ENCODE data around the gene RNF135.
"Not testable (repeated sequence)": the region's sequence is repeated elsewhere in the genome, so short reads cannot be mapped to it uniquely, and the experiment has no call there.

RNF135 gene, protein sequence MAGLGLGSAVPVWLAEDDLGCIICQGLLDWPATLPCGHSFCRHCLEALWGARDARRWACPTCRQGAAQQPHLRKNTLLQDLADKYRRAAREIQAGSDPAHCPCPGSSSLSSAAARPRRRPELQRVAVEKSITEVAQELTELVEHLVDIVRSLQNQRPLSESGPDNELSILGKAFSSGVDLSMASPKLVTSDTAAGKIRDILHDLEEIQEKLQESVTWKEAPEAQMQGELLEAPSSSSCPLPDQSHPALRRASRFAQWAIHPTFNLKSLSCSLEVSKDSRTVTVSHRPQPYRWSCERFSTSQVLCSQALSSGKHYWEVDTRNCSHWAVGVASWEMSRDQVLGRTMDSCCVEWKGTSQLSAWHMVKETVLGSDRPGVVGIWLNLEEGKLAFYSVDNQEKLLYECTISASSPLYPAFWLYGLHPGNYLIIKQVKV

DNA sequence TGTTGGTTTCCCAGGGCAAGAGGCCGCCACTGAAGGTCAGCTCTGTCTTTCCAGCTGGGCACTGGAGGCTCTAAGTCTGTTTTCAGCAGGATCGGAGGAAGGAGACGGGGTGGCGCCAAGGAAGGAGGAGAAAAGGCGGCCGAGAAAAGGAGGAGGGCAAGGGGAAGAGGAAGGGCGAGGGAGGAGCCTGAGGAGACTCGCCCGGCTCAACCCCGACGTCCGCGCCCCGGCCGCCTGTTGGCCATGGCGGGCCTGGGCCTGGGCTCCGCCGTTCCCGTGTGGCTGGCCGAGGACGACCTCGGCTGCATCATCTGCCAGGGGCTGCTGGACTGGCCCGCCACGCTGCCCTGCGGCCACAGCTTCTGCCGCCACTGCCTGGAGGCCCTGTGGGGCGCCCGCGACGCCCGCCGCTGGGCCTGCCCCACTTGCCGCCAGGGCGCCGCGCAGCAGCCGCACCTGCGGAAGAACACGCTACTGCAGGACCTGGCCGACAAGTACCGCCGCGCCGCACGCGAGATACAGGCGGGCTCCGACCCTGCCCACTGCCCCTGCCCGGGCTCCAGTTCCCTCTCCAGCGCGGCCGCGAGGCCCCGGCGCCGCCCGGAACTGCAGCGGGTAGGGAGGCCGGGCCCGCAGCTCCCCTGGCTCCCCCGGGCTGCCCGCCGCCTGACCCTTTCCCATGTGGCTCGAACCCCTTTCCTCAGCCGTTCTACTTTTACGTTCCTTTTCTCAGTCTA is at the start of gene RNF135:
RNF135 (plus strand) TSS at position 209 of the 737 bp plus-strand sequence; CDS start at position 244, 35 bp downstream.
- DNase-seq = peak; percentile 61

- no peak for DNase-seq
These were observed 49.2 kb upstream of the RNF135 start, which contains the start of gene ADAP2 for GRCh38 chr17:30921544-30922196. Gene ADAP2, plus strand, starts transcription at chr17:30921945. Its CDS starts 70 bp downstream, at chr17:30922015.

- DNase-seq = no peak
These were observed 48.4 kb upstream of the RNF135 start for GRCh38 chr17:30922235-30923030.

DNA sequence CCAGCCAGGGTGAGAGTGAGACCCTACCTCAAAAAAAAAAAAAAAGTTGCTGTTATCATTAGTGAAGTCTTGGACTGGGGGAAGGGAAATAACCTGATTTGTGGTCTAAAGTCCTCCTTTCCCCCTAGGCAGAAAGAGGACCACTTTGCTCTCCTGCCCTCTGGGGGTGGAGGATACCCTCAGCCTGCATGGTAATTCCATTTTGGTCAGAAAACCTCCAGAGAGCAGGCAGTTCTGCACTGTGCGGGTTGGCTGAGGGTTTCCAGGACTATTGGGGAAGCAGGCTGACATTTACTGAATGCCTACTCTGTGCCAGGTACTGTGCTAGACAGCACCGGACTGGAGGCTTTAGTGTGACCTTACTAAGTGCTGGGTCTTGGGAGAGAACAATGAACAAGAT is 46.5 kb upstream of the RNF135 start:
- DNase-seq = no peak

DNA sequence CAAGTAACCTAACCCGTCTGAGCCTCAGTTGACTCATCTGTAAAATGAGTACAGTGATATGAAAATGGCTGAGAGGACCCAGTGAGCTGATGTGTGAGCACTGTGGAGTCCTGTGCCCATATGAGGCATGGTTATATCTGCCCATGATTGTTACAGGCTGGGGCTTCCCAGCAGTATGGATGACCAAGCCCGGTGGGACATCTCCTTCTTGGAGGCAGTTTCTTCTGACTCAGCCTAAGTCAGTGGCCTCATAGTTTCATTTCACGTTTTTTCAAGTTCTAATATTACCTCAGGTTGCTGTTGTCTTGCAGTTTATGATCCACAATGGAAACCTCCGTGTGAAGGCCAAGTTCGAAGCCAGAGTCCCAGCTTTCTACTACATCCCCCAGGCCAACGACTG is 44.3 kb upstream of the RNF135 start:
- no peak for DNase-seq

GRCh38 chr17:30927756-30928155 is 43.1 kb upstream of the RNF135 start:
- DNase-seq = no peak

DNA sequence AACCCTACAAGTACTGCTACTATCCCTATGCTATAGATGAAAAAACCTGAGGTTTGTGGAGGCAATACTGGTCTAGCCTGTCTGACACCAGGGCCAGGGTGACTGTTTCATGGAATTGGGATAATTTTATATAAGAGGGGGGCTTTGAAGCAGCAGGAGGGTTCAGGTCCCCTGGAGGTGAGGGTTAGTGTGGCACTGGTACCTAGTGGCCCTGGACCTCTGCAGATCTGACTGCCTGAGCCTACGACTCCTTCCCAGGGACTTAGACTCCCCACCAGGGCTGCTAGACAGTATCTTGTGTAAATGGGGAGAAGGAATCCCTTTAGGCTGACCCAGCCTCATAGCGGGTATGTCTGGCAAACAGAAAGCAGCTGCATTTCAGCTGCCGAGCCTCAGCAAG is 42.3 kb upstream of the RNF135 start:
- DNase-seq = no peak

DNA sequence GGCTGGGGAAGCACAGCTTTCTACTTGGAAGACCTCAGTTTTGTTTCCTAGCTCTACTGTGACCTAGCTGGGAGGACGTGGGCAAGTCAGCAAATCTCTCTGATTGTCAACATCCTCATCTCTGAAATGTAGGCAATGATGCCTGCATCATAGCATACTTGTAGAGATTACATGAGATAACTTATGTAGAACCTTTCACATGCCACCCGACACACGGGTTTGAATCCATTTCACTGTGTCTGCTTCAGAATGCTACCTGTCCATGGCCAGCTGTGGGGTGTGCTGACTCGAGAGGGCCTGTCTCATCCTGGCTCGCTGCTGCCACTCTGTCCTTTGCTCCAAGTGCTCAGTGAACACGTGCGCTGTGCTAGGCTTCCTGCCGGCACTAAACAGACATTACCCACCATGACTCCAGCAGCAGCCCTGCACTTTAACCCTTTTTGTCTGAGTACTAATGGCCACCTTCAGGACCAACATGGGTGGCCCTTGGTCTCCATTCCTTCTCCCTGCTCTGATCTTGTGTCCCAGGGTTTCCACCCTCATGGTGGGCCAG is 41.7 kb upstream of the RNF135 start:
- DNase-seq = no peak

DNA sequence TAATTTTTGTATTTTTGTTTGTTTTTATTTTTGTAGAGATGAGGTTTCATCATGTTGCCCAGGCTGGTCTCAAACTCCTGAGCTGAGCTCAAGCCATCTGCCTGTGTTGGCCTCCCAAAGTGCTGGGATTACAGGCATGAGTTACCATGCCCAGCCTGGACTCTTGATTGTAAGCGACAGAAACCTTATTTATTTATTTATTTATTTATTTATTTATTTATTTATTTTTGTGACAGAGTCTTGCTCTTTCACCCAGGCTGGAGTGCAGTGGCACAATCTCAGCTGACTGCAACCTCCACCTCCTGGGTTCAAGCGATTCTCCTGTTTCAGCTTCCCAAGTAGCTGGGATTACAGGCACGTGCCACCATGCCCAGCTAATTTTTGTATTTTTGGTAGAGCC is 41.0 kb upstream of the RNF135 start:
- not testable (repeated sequence) for DNase-seq

DNA sequence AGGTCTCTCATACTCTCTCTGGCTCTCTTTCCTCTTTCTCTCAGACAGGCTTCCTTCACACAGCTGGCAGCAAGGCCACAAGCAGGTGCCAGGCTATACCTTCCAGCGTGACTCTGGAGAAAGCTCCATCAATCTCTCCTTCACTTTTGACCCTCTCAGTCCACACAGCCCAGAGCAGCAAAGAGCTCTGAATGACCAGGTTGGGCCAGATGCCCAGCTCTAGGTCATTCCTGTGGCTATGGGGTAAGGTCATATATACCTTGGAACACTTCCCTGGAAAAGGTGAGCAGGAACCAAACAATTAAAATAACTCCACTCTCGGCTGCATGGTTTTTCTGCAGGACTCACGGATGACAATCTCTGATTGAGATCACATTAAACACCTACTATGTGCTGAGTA is 40.3 kb upstream of the RNF135 start:
- DNase-seq = no peak

DNA sequence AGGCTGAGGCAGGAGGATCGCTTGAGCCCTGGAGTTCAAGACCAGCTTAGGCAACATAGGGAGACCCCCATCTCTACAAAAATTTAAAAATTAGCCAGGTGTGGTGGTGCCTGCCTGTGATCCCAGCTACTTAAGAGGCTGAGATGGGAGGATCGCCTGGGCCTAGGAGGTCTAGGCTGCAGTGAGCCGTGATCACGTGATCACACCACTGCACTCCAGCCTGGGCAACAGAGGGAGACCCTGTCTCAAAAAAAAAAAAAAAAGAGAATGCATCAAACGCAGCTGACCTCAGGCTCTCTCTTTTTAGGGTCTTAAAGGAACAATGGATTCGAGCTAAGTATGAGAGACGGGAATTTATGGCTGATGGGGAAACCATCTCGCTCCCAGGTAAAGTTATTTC is 39.3 kb upstream of the RNF135 start:
- not testable (repeated sequence) for DNase-seq

- no peak for DNase-seq
These were observed 36.9 kb upstream of the RNF135 start for GRCh38 chr17:30933966-30934365.

GRCh38 chr17:30939051-30939689 is 31.7 kb upstream of the RNF135 start:
- no peak for DNase-seq

- DNase-seq = no peak
These were observed 28.3 kb upstream of the RNF135 start for GRCh38 chr17:30942308-30943079.

GRCh38 chr17:30947796-30948195 is 23.0 kb upstream of the RNF135 start:
- no peak for DNase-seq

DNA sequence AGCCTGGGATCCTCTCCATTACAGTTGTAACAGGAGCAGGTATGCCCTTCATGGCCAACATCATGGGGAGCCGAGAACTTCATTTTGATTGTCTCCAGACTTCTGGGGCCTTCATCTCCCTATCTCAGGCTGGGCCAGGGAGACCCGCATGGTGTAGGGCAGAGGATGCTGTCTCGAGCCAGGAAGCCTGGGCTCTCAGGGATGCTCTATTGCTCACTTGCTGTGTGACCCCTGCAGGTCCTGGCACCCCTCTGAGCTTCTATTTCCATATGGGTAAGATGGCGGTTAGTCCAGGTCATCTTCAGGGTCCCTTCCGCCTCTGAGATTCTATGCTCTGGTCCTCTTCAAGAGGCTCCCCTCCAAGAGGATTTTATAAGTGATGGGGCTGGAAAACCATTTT is 20.6 kb upstream of the RNF135 start:
- no peak for DNase-seq

DNA sequence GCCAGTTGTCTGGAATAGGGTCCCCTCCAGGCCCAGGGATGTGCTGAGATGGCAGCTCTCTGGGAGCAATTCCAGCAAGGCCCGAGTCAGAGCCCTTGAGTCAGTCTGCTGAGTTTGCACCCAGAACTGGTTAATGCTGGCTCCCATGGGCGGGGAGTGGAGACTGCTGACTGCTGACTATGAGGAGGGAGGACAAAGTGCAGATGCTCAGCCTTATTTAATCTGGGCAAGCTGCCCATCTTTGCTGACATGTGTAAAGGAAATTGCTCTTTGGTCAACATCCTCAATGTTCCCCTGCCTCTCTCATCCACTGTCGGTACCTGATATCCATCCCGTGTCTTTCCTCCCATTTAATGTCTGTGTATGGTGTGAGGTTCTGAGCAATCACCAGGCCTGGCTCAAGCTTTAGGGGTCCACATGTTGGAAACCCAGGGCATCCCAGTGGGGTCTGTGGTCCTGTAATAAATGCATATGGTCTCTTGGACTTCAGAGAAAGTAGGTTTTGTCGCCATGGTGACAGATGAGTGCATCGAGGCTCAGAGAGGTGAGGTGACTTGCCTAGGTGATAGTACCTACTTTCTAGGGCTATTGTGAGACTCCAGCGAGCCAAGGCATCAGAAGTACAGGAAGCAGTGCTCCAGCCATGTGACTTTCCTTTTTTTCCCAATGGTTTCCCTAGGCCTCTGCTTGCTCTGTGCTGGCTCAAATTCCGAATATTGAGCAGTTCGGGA is 20.0 kb upstream of the RNF135 start:
- no peak for DNase-seq

DNA sequence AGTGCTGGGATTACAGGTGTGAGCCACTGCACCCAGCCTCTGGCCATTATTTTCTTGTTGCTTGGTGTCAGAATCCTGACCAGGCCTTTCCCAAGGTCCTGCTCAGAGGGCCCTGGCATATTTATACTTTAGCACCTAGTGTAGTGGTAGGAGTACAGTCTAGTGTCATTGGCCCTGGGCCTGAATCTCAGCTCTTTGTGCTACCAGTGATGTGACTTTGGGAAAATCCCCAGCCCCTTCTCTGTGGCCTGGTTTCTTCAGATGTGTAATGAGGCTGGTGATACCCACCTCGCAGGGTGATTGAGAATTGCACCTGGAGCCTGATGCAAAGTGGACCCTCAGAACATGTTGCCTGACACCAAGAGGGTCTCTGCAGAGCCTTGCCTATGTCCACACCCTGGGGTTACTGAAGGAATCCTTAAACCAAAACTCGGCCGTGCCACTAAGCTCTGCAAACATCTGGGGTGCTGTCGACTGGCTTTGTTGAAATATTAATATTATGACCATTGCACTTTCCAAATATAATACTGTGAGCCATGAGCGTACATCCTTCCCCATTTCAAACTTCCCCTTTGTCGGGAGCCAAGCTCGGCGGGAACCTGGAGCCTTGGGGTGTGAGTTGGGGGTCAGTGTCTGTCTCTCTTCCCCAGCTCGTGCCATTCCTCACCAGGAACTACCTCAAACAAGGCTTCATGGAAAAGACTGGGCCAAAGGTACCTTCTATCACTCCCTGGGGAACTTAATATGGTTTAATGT is 18.0 kb upstream of the RNF135 start:
- no peak for DNase-seq

GRCh38 chr17:30954046-30954830 is 16.6 kb upstream of the RNF135 start:
- DNase-seq = no peak
